Measurements from ENCODE around the gene LPAR1. TPM values are rescaled to one million over a fixed set of nuclear protein-coding genes. Genes with fewer than 3 reads are reported as not detected.

LPAR1 gene
- total RNA-seq, 1 experiment from 2014 or later = 11.0 TPM

DNA sequence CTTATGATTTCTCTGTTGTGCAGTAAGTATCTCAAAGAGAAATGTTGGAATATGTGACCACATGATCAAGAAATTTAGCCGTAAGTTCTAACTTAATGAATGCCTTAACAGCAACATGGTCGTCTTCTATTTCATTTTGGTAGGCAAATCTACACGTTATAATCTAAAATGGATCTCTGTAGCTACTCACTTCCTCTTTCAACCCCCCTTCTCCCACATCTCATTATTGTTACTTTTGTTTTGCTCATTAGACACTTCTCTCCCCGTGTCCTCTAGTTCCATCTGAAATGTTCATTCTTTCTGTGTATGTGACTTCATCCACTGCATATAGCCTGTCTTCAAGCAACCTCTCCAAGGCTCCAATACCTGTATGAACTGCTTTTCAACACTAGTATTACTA is 27.1 kb upstream of the LPAR1 start:
- ChIA-PET POLR2A (no interaction called here), CTCF (no interaction called here)
- TF ChIP-seq POLR2AphosphoS5 (IDR thresholded peaks at IDR 0.05; ENCODE audit: low read depth, low read length) = no peak
- no peak for TF ChIP-seq SIN3A (IDR thresholded peaks at IDR 0.05; ENCODE audit: borderline replicate concordance, insufficient read depth, low read depth, low read length)
- TF ChIP-seq, protein P1, sequence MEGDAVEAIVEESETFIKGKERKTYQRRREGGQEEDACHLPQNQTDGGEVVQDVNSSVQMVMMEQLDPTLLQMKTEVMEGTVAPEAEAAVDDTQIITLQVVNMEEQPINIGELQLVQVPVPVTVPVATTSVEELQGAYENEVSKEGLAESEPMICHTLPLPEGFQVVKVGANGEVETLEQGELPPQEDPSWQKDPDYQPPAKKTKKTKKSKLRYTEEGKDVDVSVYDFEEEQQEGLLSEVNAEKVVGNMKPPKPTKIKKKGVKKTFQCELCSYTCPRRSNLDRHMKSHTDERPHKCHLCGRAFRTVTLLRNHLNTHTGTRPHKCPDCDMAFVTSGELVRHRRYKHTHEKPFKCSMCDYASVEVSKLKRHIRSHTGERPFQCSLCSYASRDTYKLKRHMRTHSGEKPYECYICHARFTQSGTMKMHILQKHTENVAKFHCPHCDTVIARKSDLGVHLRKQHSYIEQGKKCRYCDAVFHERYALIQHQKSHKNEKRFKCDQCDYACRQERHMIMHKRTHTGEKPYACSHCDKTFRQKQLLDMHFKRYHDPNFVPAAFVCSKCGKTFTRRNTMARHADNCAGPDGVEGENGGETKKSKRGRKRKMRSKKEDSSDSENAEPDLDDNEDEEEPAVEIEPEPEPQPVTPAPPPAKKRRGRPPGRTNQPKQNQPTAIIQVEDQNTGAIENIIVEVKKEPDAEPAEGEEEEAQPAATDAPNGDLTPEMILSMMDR (IDR thresholded peaks at IDR 0.05) = no peak
- TF ChIP-seq TCF7L2 (IDR thresholded peaks at IDR 0.05; ENCODE audit: low read depth, low read length) = no peak
- TF ChIP-seq REST (IDR thresholded peaks at IDR 0.05; ENCODE audit: insufficient read depth in 1 of 2, low read depth in 2 of 2, low read length in 1 of 2) = no peak
- Histone ChIP-seq H3K4me3 (ENCODE audit: low read depth in 2 of 2, low read length in 2 of 2) (no peak overlapping the region), H3K27me3 (ENCODE audit: control insufficient read depth, insufficient read depth, low read length) (no peaks in the 10 kb centered on the region), H3K27ac (ENCODE audit: low read length) (no peak overlapping the region), H3K4me1 (ENCODE audit: control insufficient read depth, insufficient read depth, low read length) (no peaks in the 10 kb centered on the region), H3K36me3 (ENCODE audit: control insufficient read depth, insufficient read depth, low read length) (no peaks in the 10 kb centered on the region), H3K9me3 (ENCODE audit: control insufficient read depth, insufficient read depth, low read depth, low read length) (no peaks in the 10 kb centered on the region)
- in situ Hi-C loops (cut with HindIII; ENCODE audit: low pct_unique_long_range_greater_than_20kb, low sequenced_read_pairs) (no loop called here), intact Hi-C loops (cut with micrococcal nuclease; ENCODE audit: unreplicated experiment) (no loop called here)
- DNase-seq (ENCODE audit: low read depth, low spot score) = no peak
- no peak for ATAC-seq
- no TSS peak for BruUV-seq (replicated peaks)

DNA sequence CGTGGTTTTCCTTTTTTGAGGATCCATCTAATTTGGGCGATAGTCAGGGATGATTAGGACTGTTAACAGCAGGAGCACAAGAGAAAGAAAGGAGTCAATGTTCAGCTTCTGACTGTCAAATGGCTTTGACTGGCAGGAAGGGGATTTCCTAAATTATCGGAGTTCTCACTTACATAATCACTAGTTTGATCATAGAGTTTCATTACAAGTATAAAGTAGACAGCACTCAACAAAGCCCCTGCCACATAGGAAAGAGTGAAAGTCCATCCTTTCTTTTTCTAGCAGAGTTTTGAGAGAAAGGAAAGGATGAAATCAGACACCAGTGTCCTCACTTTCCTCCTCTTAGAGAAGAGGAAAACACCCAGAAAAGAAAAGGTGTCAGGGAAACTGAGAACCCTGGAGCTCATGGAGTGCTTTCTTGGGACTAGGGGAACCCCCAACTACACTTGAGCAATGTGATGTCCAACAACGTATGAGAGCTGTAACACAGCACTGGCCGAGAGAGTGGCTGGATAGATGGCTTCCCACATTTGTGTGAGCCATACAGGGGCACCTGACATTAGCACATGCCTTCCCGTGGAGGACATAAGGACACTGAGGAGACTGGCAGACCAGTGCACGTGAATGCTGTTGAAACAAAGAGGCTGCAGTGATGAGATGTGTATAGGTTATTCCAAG is 26.0 kb upstream of the LPAR1 start:
- intact Hi-C loops (cut with micrococcal nuclease; ENCODE audit: unreplicated experiment) = no loop called here
- Histone ChIP-seq H3K36me3 (ENCODE audit: control insufficient read depth, insufficient read depth, low read length) (no peaks in the 10 kb centered on the region), H3K27ac (ENCODE audit: low read length) (no peak overlapping the region), H3K4me3 (ENCODE audit: low read depth in 2 of 2, low read length in 2 of 2) (no peak overlapping the region), H3K9me3 (ENCODE audit: control insufficient read depth, insufficient read depth, low read depth, low read length) (no peaks in the 10 kb centered on the region), H3K4me1 (ENCODE audit: control insufficient read depth, insufficient read depth, low read length) (no peaks in the 10 kb centered on the region), H3K27me3 (ENCODE audit: control insufficient read depth, insufficient read depth, low read length) (no peaks in the 10 kb centered on the region)
- ChIA-PET POLR2A (no interaction called here), CTCF (no interaction called here)
- no TSS peak for BruUV-seq (replicated peaks)
- no peak for ATAC-seq
- DNase-seq (ENCODE audit: low read depth, low spot score) = no peak
- in situ Hi-C loops (cut with HindIII; ENCODE audit: low pct_unique_long_range_greater_than_20kb, low sequenced_read_pairs) = no loop called here
- TF ChIP-seq REST (IDR thresholded peaks at IDR 0.05; ENCODE audit: insufficient read depth in 1 of 2, low read depth in 2 of 2, low read length in 1 of 2) (no peak), POLR2AphosphoS5 (IDR thresholded peaks at IDR 0.05; ENCODE audit: low read depth, low read length) (no peak), SIN3A (IDR thresholded peaks at IDR 0.05; ENCODE audit: borderline replicate concordance, insufficient read depth, low read depth, low read length) (no peak), TCF7L2 (IDR thresholded peaks at IDR 0.05; ENCODE audit: low read depth, low read length) (no peak)
- TF ChIP-seq, protein P1 (IDR thresholded peaks at IDR 0.05) = no peak

Data from Panc1 (cell line).